ENCODE data around the gene ARHGAP6. TPM values are rescaled to one million over a fixed set of nuclear protein-coding genes. Genes with fewer than 3 reads are reported as not detected.

ARHGAP6 gene
- total and polyA plus RNA-seq, 4 donors = 6.0 to 18.2 (median 12.3) TPM

DNA sequence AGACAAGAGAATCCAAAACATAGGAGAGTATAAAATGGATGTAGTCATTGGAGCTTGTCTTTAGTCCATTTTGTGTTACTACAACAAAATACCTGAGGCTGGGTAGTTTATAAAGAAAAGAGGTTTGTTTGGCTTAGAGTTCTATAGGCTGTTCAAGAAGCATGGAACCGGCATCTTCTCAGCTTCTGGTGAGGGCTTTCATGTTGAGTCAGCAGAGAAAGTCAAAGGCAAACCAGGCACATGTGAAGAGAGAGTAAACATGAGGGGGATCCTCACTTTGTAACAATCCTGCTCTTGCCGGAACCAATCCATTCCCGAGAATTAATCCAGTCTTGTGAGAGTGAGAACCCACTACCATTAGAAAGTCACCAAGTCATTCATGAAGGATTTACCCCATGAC, 562.7 kb downstream of the ARHGAP6 start:
- no peak for ATAC-seq (ENCODE audit: insufficient read depth, low FRiP score)
- whole genome bisulfite sequencing, 2 donors = 85 to 98% methylated on average over 3 of the region's 3 CpGs
- no peaks in the 10 kb centered on the region for H3K9me3 ChIP-seq (ENCODE audit: control insufficient read depth in 4 of 4, insufficient read depth in 3 of 4, low read length in 3 of 4)

GRCh38 chrX:11100281-11101035, 565.3 kb downstream of the ARHGAP6 start:
- peak; percentile 39 to 75 (median 69) for DNase-seq
- H3K9me3 ChIP-seq (ENCODE audit: control insufficient read depth in 4 of 4, insufficient read depth in 3 of 4, low read length in 3 of 4) = no peaks in the 10 kb centered on the region
- H3K27ac ChIP-seq (ENCODE audit: low read depth in 1 of 2, low read length in 1 of 2) = no peak overlapping the region
- TF ChIP-seq CTCF (IDR thresholded peaks at IDR 0.05; ENCODE audit: control extremely low read depth, extremely low read depth) = no peak
- peaks cover 0 to 4% (median 0%) of the 10 kb centered on the region in 5 donors for H3K4me1 ChIP-seq (ENCODE audit: control insufficient read depth in 5 of 5, insufficient read depth in 5 of 5, low read length in 5 of 5)
- peaks cover 4 to 10% (median 8%) of the 10 kb centered on the region in 3 donors for H3K27me3 ChIP-seq (ENCODE audit: control insufficient read depth in 3 of 3, insufficient read depth in 3 of 3, low read length in 2 of 3)
- no peak for ATAC-seq (ENCODE audit: insufficient read depth, low FRiP score)
- WGBS, 2 donors = 49 to 82% methylated on average over 10 of the region's 10 CpGs
- no peak overlapping the region for H3K4me3 ChIP-seq
- H3K36me3 ChIP-seq (ENCODE audit: control insufficient read depth in 4 of 4, insufficient read depth in 4 of 4, low read length in 4 of 4) = no peaks in the 10 kb centered on the region
- no peak overlapping the region for H3K9ac ChIP-seq (ENCODE audit: insufficient read depth in 1 of 2, low read length in 2 of 2)

More for the DNA sequence above, 562.7 kb downstream of the ARHGAP6 start:
- H3K27me3 ChIP-seq (ENCODE audit: control insufficient read depth in 3 of 3, insufficient read depth in 3 of 3, low read length in 2 of 3) = peaks cover 2 to 9% (median 9%) of the 10 kb centered on the region in 3 donors
- H3K4me3 ChIP-seq = no peak overlapping the region
- no peaks in the 10 kb centered on the region for H3K36me3 ChIP-seq (ENCODE audit: control insufficient read depth in 4 of 4, insufficient read depth in 4 of 4, low read length in 4 of 4)
- no peak overlapping the region for H3K9ac ChIP-seq (ENCODE audit: insufficient read depth in 1 of 2, low read length in 2 of 2)
- H3K4me1 ChIP-seq (ENCODE audit: control insufficient read depth in 5 of 5, insufficient read depth in 5 of 5, low read length in 5 of 5) = peaks cover 0 to 4% (median 0%) of the 10 kb centered on the region in 5 donors
- no peak overlapping the region for H3K27ac ChIP-seq (ENCODE audit: low read depth in 1 of 2, low read length in 1 of 2)
- no peak for DNase-seq
- no peak for TF ChIP-seq CTCF (IDR thresholded peaks at IDR 0.05; ENCODE audit: control extremely low read depth, extremely low read depth)

DNA sequence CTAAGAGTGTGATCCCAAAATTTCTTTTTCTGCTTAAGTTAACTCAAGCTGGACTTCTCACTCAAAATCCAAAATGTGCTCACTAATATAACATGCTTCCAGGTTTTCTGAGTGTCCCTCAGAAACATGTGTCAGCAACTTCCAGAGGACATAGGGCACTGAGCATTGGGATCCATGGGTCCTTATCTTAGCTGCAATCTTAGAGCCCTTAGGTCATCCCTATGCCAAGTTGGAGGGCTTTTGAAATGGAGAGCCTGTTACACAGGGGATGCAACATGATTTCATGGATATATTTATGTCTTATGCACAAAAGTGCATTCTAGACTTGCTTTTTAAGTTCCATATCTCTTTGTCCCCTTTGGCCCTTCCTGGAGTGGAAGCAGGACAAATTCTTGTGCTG, 566.3 kb downstream of the ARHGAP6 start:
- Histone ChIP-seq H3K9ac (ENCODE audit: insufficient read depth in 1 of 2, low read length in 2 of 2) (no peak overlapping the region), H3K27me3 (ENCODE audit: control insufficient read depth in 3 of 3, insufficient read depth in 3 of 3, low read length in 2 of 3) (peaks cover 0 to 10% (median 8%) of the 10 kb centered on the region in 3 donors), H3K9me3 (ENCODE audit: control insufficient read depth in 4 of 4, insufficient read depth in 3 of 4, low read length in 3 of 4) (no peaks in the 10 kb centered on the region), H3K27ac (ENCODE audit: low read depth in 1 of 2, low read length in 1 of 2) (no peak overlapping the region), H3K36me3 (ENCODE audit: control insufficient read depth in 4 of 4, insufficient read depth in 4 of 4, low read length in 4 of 4) (no peaks in the 10 kb centered on the region), H3K4me3 (no peak overlapping the region), H3K4me1 (ENCODE audit: control insufficient read depth in 5 of 5, insufficient read depth in 5 of 5, low read length in 5 of 5) (peaks cover 0 to 4% (median 0%) of the 10 kb centered on the region in 5 donors)
- DNase-seq (no peak), ATAC-seq (ENCODE audit: insufficient read depth, low FRiP score) (no peak)
- no peak for TF ChIP-seq CTCF (IDR thresholded peaks at IDR 0.05; ENCODE audit: control extremely low read depth, extremely low read depth)

Data from lung (tissue), 12 donors.